ENCODE data around the gene DGKQ. TPM values are rescaled to one million over a fixed set of nuclear protein-coding genes. Genes with fewer than 3 reads are reported as not detected.

Gene DGKQ
- total and polyA plus RNA-seq, 9 of the 15 experiments (the other 6 are each of a cell fraction or from before 2014, with no cell fraction given), result 0.17 to 22.0 (median 5.6) TPM

DNA sequence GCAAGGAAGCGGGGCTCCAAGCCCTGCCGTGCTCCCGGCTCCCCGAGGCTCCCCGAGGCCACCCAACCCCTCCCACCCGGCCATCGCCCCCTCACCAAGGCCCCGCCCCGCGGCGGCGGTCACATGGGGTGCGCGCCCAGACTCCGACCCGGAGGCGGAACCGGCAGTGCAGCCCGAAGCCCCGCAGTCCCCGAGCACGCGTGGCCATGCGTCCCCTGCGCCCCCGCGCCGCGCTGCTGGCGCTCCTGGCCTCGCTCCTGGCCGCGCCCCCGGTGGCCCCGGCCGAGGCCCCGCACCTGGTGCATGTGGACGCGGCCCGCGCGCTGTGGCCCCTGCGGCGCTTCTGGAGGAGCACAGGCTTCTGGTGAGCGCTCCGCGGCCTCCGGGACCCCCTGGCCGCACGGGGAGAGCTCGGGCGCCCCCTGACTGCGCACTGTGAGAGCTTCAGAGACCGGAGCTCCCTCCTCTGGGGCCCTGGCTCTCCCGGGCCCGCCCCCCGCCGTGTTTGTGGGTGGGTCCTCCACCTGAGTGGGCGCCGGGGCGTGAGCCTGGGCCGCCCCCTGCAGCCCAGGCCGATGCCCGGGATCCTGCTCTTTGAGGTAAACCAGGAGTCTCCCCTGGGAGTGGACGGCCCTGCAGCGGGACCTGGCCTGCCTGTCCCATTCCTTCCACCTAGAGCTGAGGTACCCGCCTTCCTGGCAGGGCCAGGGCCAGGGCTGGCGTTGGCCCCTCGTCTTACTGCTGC, 13.7 kb upstream of the DGKQ start, which contains the start of gene IDUA (continued):
- TF ChIP-seq, protein P1, sequence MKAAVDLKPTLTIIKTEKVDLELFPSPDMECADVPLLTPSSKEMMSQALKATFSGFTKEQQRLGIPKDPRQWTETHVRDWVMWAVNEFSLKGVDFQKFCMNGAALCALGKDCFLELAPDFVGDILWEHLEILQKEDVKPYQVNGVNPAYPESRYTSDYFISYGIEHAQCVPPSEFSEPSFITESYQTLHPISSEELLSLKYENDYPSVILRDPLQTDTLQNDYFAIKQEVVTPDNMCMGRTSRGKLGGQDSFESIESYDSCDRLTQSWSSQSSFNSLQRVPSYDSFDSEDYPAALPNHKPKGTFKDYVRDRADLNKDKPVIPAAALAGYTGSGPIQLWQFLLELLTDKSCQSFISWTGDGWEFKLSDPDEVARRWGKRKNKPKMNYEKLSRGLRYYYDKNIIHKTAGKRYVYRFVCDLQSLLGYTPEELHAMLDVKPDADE (conservative IDR thresholded peaks at IDR 0.05; ENCODE audit: control insufficient read depth, low read depth, low read length), result no peak
- TF ChIP-seq RAD21 (CRISPR knock-in tag; conservative IDR thresholded peaks at IDR 0.05 in 1 of 2, IDR thresholded peaks at IDR 0.05 in 1 of 2) (peak; percentile 79 to 83), ZNF57 (CRISPR knock-in tag; IDR thresholded peaks at IDR 0.05) (no peak), EGR1 (conservative IDR thresholded peaks at IDR 0.05) (peak; percentile 71), CHD1 (IDR thresholded peaks at IDR 0.05; ENCODE audit: low read length) (no peak), STAT5A (IDR thresholded peaks at IDR 0.05; ENCODE audit: borderline replicate concordance, low read length) (no peak), TBL1XR1 (IDR thresholded peaks at IDR 0.05; ENCODE audit: low read length in 2 of 2) (no peak), RBFOX2 (IDR thresholded peaks at IDR 0.05; ENCODE audit: low read depth, low read length) (peak; percentile 87), ZBTB17 (CRISPR knock-in tag; IDR thresholded peaks at IDR 0.05) (0 out of 2 replicates have a peak, but pooled peaks have one; percentile 30), HMG20B (CRISPR knock-in tag; IDR thresholded peaks at IDR 0.05) (no peak), MYBL2 (IDR thresholded peaks at IDR 0.05; ENCODE audit: low read depth) (no peak), MYBL2 (CRISPR knock-in tag; IDR thresholded peaks at IDR 0.05; ENCODE audit: borderline replicate concordance) (no peak), NFATC3 (IDR thresholded peaks at IDR 0.05) (no peak), ZNF589 (CRISPR knock-in tag; IDR thresholded peaks at IDR 0.05; ENCODE audit: low read depth) (0 out of 2 replicates have a peak, but pooled peaks have one; percentile 34), JUND (IDR thresholded peaks at IDR 0.05; ENCODE audit: borderline replicate concordance, low read depth, low read length) (peak; percentile 15; the same call in 1 of the 2 replicates), JUND (tag; IDR thresholded peaks at IDR 0.05; ENCODE audit: borderline replicate concordance, low read depth, low read length) (no peak), MEF2A (IDR thresholded peaks at IDR 0.05; ENCODE audit: control insufficient read depth, low read depth, low read length) (no peak)
- TF ChIP-seq, protein P2, sequence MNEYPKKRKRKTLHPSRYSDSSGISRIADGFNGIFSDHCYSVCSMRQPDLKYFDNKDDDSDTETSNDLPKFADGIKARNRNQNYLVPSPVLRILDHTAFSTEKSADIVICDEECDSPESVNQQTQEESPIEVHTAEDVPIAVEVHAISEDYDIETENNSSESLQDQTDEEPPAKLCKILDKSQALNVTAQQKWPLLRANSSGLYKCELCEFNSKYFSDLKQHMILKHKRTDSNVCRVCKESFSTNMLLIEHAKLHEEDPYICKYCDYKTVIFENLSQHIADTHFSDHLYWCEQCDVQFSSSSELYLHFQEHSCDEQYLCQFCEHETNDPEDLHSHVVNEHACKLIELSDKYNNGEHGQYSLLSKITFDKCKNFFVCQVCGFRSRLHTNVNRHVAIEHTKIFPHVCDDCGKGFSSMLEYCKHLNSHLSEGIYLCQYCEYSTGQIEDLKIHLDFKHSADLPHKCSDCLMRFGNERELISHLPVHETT (CRISPR knock-in tag; conservative IDR thresholded peaks at IDR 0.05 in 1 of 2, IDR thresholded peaks at IDR 0.05 in 1 of 2), result no peak
- TF ChIP-seq, protein P3, sequence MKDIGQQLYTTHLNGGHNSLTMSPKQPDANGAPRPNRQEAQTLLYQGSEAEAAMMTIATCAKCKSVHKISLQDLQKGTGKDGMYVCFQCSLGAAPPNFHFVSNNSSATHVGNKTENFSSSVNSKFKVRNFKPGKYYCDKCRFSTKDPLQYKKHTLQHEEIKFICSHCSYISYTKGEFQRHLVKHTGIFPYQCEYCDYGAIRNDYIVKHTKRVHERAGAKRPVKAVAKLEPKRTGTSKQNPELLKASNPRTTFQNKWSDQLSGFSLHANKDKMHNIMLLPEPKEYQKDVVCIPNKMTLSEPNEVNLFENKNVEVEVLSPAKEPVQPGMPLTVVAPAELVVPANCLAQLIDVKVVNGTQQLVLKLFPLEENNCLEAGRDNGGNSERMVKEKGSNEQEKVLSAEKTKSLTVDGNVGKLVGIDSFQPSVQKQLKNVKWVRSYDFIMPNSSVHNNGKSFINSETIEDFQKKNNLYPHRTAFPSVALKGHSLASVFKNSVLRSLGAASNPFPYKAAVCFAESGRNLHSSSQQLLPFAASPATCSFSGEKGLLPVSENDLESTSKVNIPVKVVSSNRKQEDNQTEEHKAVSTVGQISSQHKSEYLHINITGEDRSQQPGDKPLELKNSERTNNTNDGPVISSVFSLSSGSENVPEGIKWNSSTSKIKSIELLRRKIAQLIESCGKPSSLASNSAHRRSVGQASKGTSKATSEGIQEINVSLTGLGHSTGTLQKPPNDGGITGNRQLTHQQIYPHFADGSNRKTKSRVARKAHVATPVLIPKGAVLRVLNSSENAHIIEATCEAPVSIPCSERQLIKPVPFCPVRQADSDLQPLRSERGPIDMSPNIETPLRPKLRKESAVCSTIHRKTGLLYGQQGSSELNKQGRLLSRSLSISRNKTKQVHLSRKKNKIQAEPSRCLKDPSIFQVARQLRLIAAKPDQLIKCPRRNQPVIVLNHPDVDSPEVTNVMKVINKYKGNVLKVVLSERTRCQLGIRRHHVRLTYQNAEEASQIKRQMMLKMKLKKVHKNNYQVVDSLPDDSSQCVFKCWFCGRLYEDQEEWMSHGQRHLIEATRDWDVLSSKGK (CRISPR knock-in tag; IDR thresholded peaks at IDR 0.05), result no peak
- TF ChIP-seq, protein P4, sequence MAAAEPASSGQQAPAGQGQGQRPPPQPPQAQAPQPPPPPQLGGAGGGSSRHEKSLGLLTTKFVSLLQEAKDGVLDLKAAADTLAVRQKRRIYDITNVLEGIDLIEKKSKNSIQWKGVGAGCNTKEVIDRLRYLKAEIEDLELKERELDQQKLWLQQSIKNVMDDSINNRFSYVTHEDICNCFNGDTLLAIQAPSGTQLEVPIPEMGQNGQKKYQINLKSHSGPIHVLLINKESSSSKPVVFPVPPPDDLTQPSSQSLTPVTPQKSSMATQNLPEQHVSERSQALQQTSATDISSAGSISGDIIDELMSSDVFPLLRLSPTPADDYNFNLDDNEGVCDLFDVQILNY (CRISPR knock-in tag; IDR thresholded peaks at IDR 0.05), result 0 out of 2 replicates have a peak, but pooled peaks have one; percentile 61
